ENCODE measurements around the gene MYPOP. TPM values are rescaled to one million over a fixed set of nuclear protein-coding genes. Genes with fewer than 3 reads are reported as not detected.
"Not testable (repeated sequence)": the region's sequence is repeated elsewhere in the genome, so short reads cannot be mapped to it uniquely, and the experiment has no call there.

MYPOP gene
- total and polyA plus RNA-seq, 12 donors, result 7.1 to 17.0 (median 10.0) TPM

- ATAC-seq, result no peak
- H3K4me3 ChIP-seq, result no peak overlapping the region
- H3K9me3 ChIP-seq, result no peaks in the 10 kb centered on the region
- intact Hi-C loops (cut with DNase I), result no loop called here
- H3K27ac ChIP-seq, result no peak overlapping the region
- 93 to 97% methylated on average over 8 of the region's 8 CpGs for WGBS, 2 donors
- no peak for DNase-seq
- H3K4me1 ChIP-seq, result peaks cover 0 to 15% (median 12%) of the 10 kb centered on the region in 9 donors
- TF ChIP-seq, protein P1, sequence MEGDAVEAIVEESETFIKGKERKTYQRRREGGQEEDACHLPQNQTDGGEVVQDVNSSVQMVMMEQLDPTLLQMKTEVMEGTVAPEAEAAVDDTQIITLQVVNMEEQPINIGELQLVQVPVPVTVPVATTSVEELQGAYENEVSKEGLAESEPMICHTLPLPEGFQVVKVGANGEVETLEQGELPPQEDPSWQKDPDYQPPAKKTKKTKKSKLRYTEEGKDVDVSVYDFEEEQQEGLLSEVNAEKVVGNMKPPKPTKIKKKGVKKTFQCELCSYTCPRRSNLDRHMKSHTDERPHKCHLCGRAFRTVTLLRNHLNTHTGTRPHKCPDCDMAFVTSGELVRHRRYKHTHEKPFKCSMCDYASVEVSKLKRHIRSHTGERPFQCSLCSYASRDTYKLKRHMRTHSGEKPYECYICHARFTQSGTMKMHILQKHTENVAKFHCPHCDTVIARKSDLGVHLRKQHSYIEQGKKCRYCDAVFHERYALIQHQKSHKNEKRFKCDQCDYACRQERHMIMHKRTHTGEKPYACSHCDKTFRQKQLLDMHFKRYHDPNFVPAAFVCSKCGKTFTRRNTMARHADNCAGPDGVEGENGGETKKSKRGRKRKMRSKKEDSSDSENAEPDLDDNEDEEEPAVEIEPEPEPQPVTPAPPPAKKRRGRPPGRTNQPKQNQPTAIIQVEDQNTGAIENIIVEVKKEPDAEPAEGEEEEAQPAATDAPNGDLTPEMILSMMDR (IDR thresholded peaks at IDR 0.05), result no peak
- peaks cover 0 to 58% (median 5%) of the 10 kb centered on the region in 9 donors for H3K36me3 ChIP-seq
- no peaks in the 10 kb centered on the region for H3K27me3 ChIP-seq
Observed at GRCh38 chr19:45897261-45897812, 5.1 kb downstream of the MYPOP start.

- DNase-seq; H3K9me3 ChIP-seq; intact Hi-C loops (cut with DNase I); ATAC-seq; H3K27me3 ChIP-seq; H3K4me1 ChIP-seq; H3K27ac ChIP-seq; H3K4me3 ChIP-seq: not testable (repeated sequence)
- WGBS, 2 donors, result 98% methylated on average over 12 of the region's 12 CpGs
- H3K36me3 ChIP-seq, result peaks cover 0 to 71% (median 5%) of the 10 kb centered on the region in 9 donors
Observed at GRCh38 chr19:45895983-45896599, 6.3 kb downstream of the MYPOP start.

GRCh38 chr19:45895519-45895972 is 6.9 kb downstream of the MYPOP start:
- TF ChIP-seq, protein P1 (IDR thresholded peaks at IDR 0.05), result no peak
- DNase-seq, result no peak
- H3K27me3 ChIP-seq, result no peaks in the 10 kb centered on the region
- H3K27ac ChIP-seq, result no peak overlapping the region
- H3K36me3 ChIP-seq, result peaks cover 0 to 76% (median 5%) of the 10 kb centered on the region in 9 donors
- peaks cover 0 to 3% (median 1%) of the 10 kb centered on the region in 9 donors for H3K4me1 ChIP-seq
- WGBS, 2 donors, result 83 to 84% methylated on average over 9 of the region's 9 CpGs
- H3K4me3 ChIP-seq, result no peak overlapping the region
- intact Hi-C loops (cut with DNase I), result no loop called here
- no peaks in the 10 kb centered on the region for H3K9me3 ChIP-seq
- ATAC-seq, result no peak

DNA sequence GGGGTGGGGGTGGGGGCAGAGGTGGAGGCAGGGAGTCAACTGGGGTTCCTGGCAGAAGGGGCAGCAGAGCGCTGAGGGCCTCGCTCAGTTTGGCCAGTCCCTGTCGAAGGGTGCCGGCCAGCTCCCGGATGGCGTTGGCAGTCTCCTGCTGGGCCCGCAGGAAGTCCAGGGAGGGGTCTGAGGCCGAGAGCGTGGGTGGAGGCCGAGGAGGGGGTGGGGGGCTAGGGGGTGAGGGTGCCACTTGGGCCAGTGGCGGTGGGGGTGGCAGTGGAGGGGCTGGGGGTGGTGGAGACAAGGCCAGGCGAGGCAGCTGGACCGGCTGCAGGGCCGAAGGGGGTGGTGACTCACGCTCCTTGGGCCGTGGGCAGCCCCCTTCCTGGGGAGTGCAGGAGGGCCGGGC is 11.5 kb downstream of the MYPOP start:
- peaks cover 0 to 10% (median 5%) of the 10 kb centered on the region in 9 donors for H3K4me1 ChIP-seq
- no peak overlapping the region for H3K4me3 ChIP-seq
- no peak overlapping the region for H3K27ac ChIP-seq
- peaks cover 0 to 56% (median 0%) of the 10 kb centered on the region in 9 donors for H3K36me3 ChIP-seq
- H3K9me3 ChIP-seq, result no peaks in the 10 kb centered on the region
- TF ChIP-seq, protein P1 (IDR thresholded peaks at IDR 0.05), result no peak
- ATAC-seq (no peak), DNase-seq (no peak)
- intact Hi-C loops (cut with DNase I), result no loop called here
- WGBS, 2 donors, result 87 to 88% methylated on average over 17 of the region's 17 CpGs
- no peaks in the 10 kb centered on the region for H3K27me3 ChIP-seq

Data from heart right ventricle (tissue), 16 donors.